HFF-Myc (cell line): ENCODE measurements around the gene MED19.

Source experiments
- DNase-seq: peaks from one replicate; pipeline ENCODE4 v3.0.0-alpha.2; 2011; ENCODE audit warnings: low read depth; ENCODE audit errors: extremely low read depth
- H3K4me3 ChIP-seq: replicated peaks from 2 replicates; pipeline ENCODE4 v1.5.1; 2011; ENCODE audit warnings: low read depth, mild to moderate bottlenecking, control low read depth, low read length
- CTCF ChIP-seq: IDR thresholded peaks from 2 replicates; pipeline ENCODE4 v1.5.1; 2012; ENCODE audit warnings: mild to moderate bottlenecking, low read depth, low read length, control low read depth; ENCODE audit errors: missing control alignments

The MED19 gene, protein sequence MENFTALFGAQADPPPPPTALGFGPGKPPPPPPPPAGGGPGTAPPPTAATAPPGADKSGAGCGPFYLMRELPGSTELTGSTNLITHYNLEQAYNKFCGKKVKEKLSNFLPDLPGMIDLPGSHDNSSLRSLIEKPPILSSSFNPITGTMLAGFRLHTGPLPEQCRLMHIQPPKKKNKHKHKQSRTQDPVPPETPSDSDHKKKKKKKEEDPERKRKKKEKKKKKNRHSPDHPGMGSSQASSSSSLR

DNA sequence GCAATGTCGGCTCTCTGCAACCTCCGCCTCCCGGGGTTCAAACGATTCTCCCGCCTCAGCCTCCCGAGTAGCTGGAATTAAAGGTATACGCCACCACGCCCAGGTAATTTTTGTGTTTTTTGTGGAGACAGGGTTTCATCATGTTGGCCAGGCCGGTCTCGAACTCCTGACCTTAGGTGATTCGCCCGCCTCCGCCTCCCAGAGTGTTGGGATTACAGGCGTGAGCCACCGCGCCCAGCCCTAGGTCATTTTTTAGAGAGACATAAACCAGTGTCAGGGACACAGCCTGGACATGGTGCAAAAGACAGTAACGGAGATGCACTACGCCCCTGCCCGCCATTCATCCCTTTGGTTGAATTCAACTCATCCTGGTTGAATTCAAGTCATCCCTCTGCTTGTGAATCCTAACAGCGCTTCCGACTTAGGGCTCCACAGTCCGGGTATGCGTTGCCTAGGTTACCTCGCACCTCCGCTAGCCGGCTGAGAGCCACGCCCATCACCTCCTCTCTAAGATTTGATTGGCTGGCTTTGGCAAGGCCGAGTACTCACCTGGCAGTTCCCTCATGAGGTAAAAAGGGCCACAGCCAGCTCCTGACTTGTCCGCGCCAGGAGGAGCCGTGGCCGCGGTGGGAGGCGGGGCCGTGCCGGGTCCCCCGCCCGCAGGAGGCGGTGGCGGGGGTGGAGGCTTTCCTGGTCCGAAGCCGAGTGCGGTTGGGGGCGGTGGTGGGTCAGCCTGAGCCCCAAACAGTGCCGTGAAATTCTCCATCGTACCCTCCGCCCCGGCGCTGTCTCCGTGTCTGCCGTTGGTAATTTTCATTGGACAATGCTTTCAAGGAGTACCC, at the start of gene MED19:
Gene MED19 (minus strand): TSS at position 802 of the 842 bp plus-strand sequence. CDS start 36 bp downstream, at position 766.
- peak within 1 kb of the TSS; percentile 100 for H3K4me3 ChIP-seq
- peak; percentile 49 for DNase-seq
- TF ChIP-seq CTCF, result no peak

GRCh38 chr11:57758174-57758573, 46.2 kb upstream of the MED19 start:
- DNase-seq, result no peak
- H3K4me3 ChIP-seq, result no peak overlapping the region
- no peak for TF ChIP-seq CTCF

- no peak for DNase-seq
- TF ChIP-seq CTCF, result no peak
- no peak overlapping the region for H3K4me3 ChIP-seq
These were observed 40.9 kb upstream of the MED19 start for GRCh38 chr11:57752954-57753353.

GRCh38 chr11:57751676-57752253, 39.8 kb upstream of the MED19 start, which contains the start of gene BTBD18:
Gene BTBD18, minus strand, starts transcription at chr11:57751819. Its CDS starts 631 bp downstream, at chr11:57751188.
- no peak for DNase-seq
- peak; percentile 42 for TF ChIP-seq CTCF
- no peak within 1 kb of the TSS for H3K4me3 ChIP-seq

DNA sequence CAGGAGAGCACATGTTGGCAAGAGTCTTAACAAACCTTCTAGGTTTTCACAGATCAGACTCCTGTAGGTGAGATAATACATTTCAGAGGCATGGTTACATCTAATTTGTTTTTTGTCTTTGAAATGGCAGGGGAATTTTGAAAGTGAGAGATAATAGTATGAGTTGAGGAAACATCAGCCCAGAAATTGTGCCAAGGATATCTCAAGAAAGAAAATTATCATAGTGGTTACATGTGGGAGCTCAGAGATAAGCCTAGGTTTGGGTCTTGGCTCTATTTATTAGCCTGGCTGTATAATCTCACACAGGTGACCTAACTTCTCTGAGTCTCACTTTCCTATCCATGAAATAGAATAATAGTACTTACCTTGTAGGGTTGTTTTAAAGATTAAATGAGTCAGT, 39.2 kb upstream of the MED19 start:
- no peak for DNase-seq
- no peak for TF ChIP-seq CTCF
- H3K4me3 ChIP-seq, result no peak overlapping the region

GRCh38 chr11:57746920-57747319, 34.9 kb upstream of the MED19 start:
- DNase-seq, result no peak
- no peak overlapping the region for H3K4me3 ChIP-seq
- TF ChIP-seq CTCF, result no peak
